Activated B cell treated with CpG ODN at 0.5 μM for 24 hours (primary cell): Measurements from ENCODE around the gene CCDC171. TPM values are rescaled to one million over a fixed set of nuclear protein-coding genes. Genes with fewer than 3 reads are reported as not detected.

Experiments
- ATAC-seq: fragments of 200-7000 bp; cut with Tn5 transposase; one replicate; pipeline ENCODE4 v1.10.0; 2021; ENCODE audit warnings: low read depth, mild to moderate bottlenecking, moderate library complexity
- CTCF ChIA-PET: fragments of 350-600 bp; sonication (Branson Sonifier 250); formaldehyde crosslinking; loops from one replicate; lab custom pipeline; 2021; ENCODE audit warnings: antibody characterized with exemption; lab: Charles Lee
- POLR2A ChIA-PET: fragments of 350-600 bp; sonication (Branson Sonifier 250); formaldehyde crosslinking; loops from one replicate; lab custom pipeline; 2021; ENCODE audit warnings: antibody characterized with exemption; lab: Charles Lee
- DNase-seq: peaks from one replicate; pipeline ENCODE4 v3.0.0; 2022
- H3K27ac Mint-ChIP-seq: one replicate; pipeline ENCODE4 v1.8.0; 2020; ENCODE audit warnings: mixed read lengths
- H3K27me3 Mint-ChIP-seq: one replicate; pipeline ENCODE4 v1.8.0; 2021; ENCODE audit warnings: mixed read lengths
- H3K36me3 Mint-ChIP-seq: one replicate; pipeline ENCODE4 v1.8.0; 2021; ENCODE audit warnings: low read depth, mixed read lengths
- H3K4me1 Mint-ChIP-seq: one replicate; pipeline ENCODE4 v1.8.0; 2021; ENCODE audit warnings: mixed read lengths
- H3K4me3 Mint-ChIP-seq: one replicate; pipeline ENCODE4 v1.8.0; 2020; ENCODE audit warnings: mild to moderate bottlenecking, mixed read lengths
- H3K9me3 Mint-ChIP-seq: one replicate; pipeline ENCODE4 v1.8.0; 2020; ENCODE audit warnings: mixed read lengths
- CTCF ChIP-seq: fragments of 200-600 bp; IDR thresholded peaks from one replicate; pipeline ENCODE4 v1.8.0; 2022; ENCODE audit warnings: antibody characterized with exemption, mild to moderate bottlenecking
- intact Hi-C: fragments of 100-400 bp; cut with micrococcal nuclease; formaldehyde crosslinking; loops from one replicate; pipeline ENCODE4 v1.15.1; 2024
- total RNA-seq: library from RNA; stranded (reverse); gene quantifications from 2 replicates; pipeline ENCODE4 v1.2.3, GENCODE V29; 2022

The CCDC171 gene
- total RNA-seq, 1 donor from 2014 or later = 3.6 TPM

DNA sequence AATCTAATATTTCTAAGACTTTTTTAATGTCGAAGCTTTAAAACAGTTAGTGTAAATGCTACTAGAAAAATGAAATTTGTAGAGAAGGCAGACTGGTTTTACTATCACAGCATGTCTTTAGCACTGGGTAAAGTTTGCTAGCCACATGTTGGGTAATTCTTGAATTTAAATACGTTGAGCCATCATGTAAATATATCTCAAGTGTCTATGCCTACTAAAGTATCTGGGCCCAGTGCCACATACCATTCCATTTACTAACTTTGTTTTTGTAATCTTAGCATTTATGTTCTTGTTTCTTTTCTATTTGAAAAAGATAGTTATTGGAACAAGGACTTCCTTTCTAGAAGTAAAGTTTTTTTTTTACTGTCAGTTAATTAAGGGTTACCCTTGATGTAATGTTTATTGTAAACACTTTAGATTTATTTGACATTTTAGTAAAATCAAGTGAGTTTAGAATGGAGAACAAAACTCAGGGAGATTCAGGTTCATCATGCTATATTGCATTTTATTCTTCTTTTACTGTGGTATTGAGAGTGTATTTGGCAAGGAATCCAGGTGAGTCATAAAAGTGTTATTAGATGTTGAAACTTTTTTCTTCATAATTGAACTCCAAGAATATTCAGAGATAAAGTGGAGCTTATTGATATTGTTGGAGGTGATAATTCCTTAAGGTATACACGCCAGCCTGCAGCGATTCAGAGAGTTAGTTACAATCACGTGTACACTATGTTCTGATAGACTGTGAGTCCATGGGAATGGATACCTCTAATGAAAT lies 182.4 kb downstream of the CCDC171 start:
- H3K27me3 Mint-ChIP-seq = no peaks in the 10 kb centered on the region
- CTCF ChIA-PET = no interaction called here
- no peak for TF ChIP-seq CTCF

GRCh38 chr9:15736569-15736968 lies 183.7 kb downstream of the CCDC171 start:
- no peak overlapping the region for H3K4me3 Mint-ChIP-seq
- DNase-seq = no peak
- intact Hi-C loops = no loop called here
- ChIA-PET CTCF (no interaction called here), POLR2A (no interaction called here)
- no peaks in the 10 kb centered on the region for H3K27me3 Mint-ChIP-seq
- H3K4me1 Mint-ChIP-seq = no peaks in the 10 kb centered on the region
- no peaks in the 10 kb centered on the region for H3K36me3 Mint-ChIP-seq
- H3K27ac Mint-ChIP-seq = no peak overlapping the region
- ATAC-seq = no peak
- no peaks in the 10 kb centered on the region for H3K9me3 Mint-ChIP-seq
- no peak for TF ChIP-seq CTCF

More for the DNA sequence above, 182.4 kb downstream of the CCDC171 start:
- POLR2A ChIA-PET = no interaction called here
- ATAC-seq (no peak), DNase-seq (no peak)
- intact Hi-C loops = no loop called here
- Mint-ChIP-seq H3K9me3 (no peaks in the 10 kb centered on the region), H3K4me1 (no peaks in the 10 kb centered on the region), H3K27ac (no peak overlapping the region), H3K36me3 (no peaks in the 10 kb centered on the region), H3K4me3 (no peak overlapping the region)

DNA sequence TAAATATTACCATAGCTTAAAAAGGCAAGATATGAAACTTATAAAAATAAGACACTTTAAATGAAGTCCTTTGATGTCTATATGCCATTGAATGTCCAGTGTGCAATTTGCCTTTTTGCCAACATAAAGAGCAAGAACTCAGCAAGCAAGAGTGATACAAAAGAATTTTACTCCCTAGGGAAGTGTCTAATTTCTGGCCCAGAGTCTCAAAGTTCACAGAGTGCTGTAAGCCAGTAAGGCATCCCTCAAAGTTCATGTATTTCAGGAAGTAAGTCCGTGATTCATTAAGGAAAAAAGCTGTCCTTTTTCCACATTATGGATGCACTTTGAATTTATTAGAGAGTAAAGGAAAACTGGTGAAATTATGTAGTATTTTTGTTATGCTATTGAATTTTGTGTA lies 185.2 kb downstream of the CCDC171 start:
- ChIA-PET POLR2A (no interaction called here), CTCF (no interaction called here)
- no peak for TF ChIP-seq CTCF
- DNase-seq (no peak), ATAC-seq (no peak)
- Mint-ChIP-seq H3K4me1 (no peaks in the 10 kb centered on the region), H3K27ac (no peak overlapping the region), H3K4me3 (no peak overlapping the region), H3K9me3 (no peaks in the 10 kb centered on the region), H3K36me3 (no peaks in the 10 kb centered on the region), H3K27me3 (no peaks in the 10 kb centered on the region)
- intact Hi-C loops = no loop called here

- no peak for TF ChIP-seq CTCF
- POLR2A ChIA-PET = no interaction called here
- Mint-ChIP-seq H3K4me1 (no peaks in the 10 kb centered on the region), H3K27me3 (no peaks in the 10 kb centered on the region), H3K36me3 (peaks cover 3% of the 10 kb centered on the region), H3K27ac (no peak overlapping the region), H3K4me3 (no peak overlapping the region), H3K9me3 (no peaks in the 10 kb centered on the region)
- CTCF ChIA-PET = no interaction called here
- intact Hi-C loops = no loop called here
- ATAC-seq (no peak), DNase-seq (no peak)
Observed at GRCh38 chr9:15741015-15741414, 188.2 kb downstream of the CCDC171 start.

GRCh38 chr9:15743512-15743911 lies 190.7 kb downstream of the CCDC171 start:
- intact Hi-C loops = no loop called here
- no peak for ATAC-seq
- DNase-seq = no peak
- Mint-ChIP-seq H3K27ac (no peak overlapping the region), H3K36me3 (peaks cover 8% of the 10 kb centered on the region), H3K4me3 (no peak overlapping the region), H3K4me1 (no peaks in the 10 kb centered on the region), H3K27me3 (no peaks in the 10 kb centered on the region), H3K9me3 (no peaks in the 10 kb centered on the region)
- POLR2A ChIA-PET = no interaction called here
- CTCF ChIA-PET = no interaction called here
- TF ChIP-seq CTCF = no peak
